Measurements from ENCODE around the gene UGT1A6. TPM values are rescaled to one million over a fixed set of nuclear protein-coding genes. Genes with fewer than 3 reads are reported as not detected.
"Not testable (repeated sequence)": the region's sequence is repeated elsewhere in the genome, so short reads cannot be mapped to it uniquely, and the experiment has no call there.

UGT1A6 gene
- total RNA-seq, 2 donors from 2014 or later, result not detected

DNA sequence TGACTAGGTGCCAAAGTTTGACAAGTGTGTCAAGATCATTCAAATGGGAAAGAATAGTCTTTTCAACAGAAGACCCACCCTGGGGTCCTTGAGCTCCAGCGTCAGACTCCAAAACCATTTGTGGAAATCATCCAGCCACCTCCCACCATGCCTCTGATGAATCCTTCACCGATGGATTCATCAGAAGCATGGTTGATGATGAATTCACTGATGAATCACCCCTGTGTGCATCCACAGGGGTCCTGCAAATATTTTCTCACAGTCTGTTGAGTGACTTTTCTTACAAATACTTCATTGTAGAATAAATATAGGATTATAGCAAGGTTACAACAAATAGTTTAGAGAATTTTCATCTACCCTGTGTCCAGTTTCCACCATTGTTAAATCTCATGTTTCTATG lies 16.6 kb upstream of the UGT1A6 start:
- DNase-seq (ENCODE audit: low spot score in 2 of 2) (no peak), ATAC-seq (no peak)
- Mint-ChIP-seq H3K36me3 (peaks cover 0 to 1% of the 10 kb centered on the region in 2 donors), H3K9me3 (peaks cover 0 to under 1% of the 10 kb centered on the region in 2 donors), H3K27ac (no peak overlapping the region)

DNA sequence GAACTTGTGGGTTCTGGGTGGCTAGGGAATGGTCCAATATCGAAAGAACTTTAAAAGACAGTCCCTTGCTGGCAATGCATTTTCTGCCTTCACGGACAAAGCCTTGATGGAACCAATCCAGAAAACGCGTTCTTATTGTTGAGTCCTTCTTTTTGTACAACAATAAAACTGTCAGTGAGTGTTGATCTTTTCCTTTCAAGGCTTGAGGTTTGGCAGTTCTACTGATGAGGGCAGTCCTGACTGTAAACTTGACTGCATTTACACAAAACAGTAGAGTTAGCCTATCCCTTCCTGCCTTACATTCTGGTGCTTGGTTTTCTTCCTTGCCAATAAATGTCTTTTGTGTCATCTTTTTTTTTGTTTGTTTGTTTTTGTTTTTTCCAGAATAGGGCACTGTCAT lies 13.5 kb upstream of the UGT1A6 start:
- H3K36me3 Mint-ChIP-seq, result no peaks in the 10 kb centered on the region
- no peak overlapping the region for H3K27ac Mint-ChIP-seq
- H3K9me3 Mint-ChIP-seq, result no peaks in the 10 kb centered on the region
- ATAC-seq (no peak), DNase-seq (ENCODE audit: low spot score in 2 of 2) (no peak)

DNA sequence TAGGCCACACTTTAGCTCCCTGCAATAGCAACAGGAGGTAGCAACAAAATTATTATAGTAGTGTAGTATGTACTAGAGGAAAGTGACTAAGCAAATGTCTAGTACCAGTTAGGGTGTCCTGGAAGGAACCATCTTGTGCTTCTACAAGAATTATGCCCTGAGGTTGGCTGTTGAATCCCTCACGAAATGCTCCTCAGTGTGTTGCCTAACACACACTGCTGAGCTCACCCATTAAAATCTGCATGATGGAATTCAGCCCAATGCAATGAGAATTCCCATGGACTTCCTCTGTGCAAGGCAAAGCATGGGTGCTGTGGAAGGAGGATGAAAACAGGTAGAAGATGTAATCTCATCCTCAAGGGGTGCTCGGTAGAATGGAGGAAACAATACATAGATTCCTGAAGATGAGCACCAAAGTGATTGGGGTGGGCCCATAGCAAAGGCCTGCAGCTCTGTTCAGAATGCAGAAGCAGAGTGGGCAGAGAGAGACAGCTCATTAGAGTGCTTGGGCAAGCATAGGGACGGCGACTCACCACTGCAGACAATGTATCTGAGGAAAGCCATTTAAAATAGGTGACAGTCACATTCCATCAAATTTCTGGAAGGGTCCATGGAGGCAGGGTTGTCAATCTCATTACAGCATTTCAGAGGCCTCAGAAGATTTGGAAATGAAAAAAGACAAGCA lies 12.2 kb upstream of the UGT1A6 start:
- Mint-ChIP-seq H3K27ac (no peak overlapping the region), H3K36me3 (no peaks in the 10 kb centered on the region), H3K9me3 (no peaks in the 10 kb centered on the region)
- DNase-seq (ENCODE audit: low spot score in 2 of 2) (no peak), ATAC-seq (no peak)

DNA sequence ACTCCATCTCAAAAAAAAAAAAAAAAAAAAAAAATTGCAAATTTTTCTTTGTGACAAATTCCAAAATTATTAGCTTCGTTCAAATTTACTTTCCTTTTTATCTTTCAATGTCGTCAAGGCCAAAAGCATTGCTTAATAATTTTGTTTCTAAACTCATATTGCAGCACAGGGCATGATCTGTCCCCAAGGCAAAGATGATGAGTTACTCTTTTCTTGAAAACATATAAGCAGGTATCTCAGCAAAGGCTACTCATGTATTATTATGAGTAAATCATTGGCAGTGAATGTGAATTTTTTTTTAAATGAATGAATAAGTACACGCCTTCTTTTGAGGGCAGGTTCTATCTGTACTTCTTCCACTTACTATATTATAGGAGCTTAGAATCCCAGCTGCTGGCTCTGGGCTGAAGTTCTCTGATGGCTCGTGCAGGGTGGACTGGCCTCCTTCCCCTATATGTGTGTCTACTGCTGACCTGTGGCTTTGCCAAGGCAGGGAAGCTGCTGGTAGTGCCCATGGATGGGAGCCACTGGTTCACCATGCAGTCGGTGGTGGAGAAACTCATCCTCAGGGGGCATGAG lies 11.1 kb upstream of the UGT1A6 start, which contains the start of gene UGT1A7:
TSS of gene UGT1A7 (plus strand) at position 381 of the 579 bp plus-strand sequence. CDS start at position 418, 37 bp downstream.
- Mint-ChIP-seq H3K36me3 (no peaks in the 10 kb centered on the region), H3K27ac (no peak within 1 kb of the TSS), H3K9me3 (no peaks in the 10 kb centered on the region)
- ATAC-seq (no peak), DNase-seq (ENCODE audit: low spot score in 2 of 2) (no peak)

DNA sequence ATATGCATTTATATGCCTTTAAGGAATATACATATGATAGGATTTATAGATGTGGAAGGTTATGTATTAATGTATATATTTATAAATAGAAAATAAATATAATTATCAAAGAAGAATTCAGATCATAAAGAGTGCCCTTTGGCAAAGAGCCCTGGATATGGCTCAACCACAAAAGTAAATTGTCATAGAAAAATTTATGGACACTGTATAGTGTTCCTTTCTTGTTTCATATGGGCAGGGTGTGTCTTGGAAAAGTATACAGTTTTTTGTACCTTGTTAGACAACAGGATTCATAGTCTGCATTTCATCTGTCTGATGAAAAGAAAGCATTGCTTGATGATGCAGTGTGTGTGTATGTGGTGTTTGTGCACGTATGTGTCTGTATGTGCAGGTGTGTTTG lies 8.1 kb upstream of the UGT1A6 start:
- H3K36me3 Mint-ChIP-seq, result no peaks in the 10 kb centered on the region
- ATAC-seq, result no peak

DNA sequence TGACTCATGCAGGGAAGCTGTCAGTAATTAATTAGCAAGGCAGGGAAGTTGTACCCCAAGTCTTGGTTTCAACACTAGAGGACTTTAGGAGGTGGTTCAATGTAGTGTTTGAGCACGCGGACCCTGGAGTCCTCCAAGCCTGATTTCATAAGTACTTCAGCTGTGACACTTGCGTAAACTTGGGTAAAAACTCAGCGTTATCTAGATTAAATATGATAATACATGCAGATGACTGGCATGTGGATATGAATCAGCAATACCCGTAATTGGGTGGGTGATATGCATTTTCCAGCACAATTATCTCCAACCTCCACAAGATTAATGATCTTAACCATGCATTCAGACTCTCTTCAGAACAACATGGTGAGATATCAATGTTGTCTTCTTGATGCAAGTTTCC lies 5.8 kb upstream of the UGT1A6 start:
- H3K36me3 Mint-ChIP-seq, result no peaks in the 10 kb centered on the region
- ATAC-seq (no peak), DNase-seq (ENCODE audit: low spot score in 2 of 2) (no peak)
- no peaks in the 10 kb centered on the region for H3K9me3 Mint-ChIP-seq
- no peak overlapping the region for H3K27ac Mint-ChIP-seq

More for the DNA sequence above, 8.1 kb upstream of the UGT1A6 start:
- no peak overlapping the region for H3K27ac Mint-ChIP-seq
- DNase-seq (ENCODE audit: low spot score in 2 of 2), result no peak
- H3K9me3 Mint-ChIP-seq, result no peaks in the 10 kb centered on the region

DNA sequence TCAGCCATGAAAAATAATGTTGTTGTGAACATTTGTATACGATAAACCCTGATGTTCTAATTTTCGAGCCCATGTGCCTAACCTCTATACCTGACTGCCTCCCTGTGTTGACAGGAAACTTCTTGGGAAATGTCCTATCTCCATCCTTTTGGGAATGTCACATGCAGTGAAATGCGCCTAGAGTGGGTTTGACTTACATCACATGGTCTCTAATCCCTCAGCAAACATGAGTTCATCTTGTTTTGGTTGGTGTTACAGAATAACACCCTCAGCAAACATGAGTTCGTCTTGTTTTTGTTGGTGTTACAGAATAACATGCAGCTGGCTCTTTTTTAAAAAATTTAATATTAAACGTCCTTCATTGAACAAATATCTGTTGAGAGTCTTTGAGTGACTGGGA lies 4.3 kb upstream of the UGT1A6 start:
- H3K9me3 Mint-ChIP-seq, result no peaks in the 10 kb centered on the region

DNA sequence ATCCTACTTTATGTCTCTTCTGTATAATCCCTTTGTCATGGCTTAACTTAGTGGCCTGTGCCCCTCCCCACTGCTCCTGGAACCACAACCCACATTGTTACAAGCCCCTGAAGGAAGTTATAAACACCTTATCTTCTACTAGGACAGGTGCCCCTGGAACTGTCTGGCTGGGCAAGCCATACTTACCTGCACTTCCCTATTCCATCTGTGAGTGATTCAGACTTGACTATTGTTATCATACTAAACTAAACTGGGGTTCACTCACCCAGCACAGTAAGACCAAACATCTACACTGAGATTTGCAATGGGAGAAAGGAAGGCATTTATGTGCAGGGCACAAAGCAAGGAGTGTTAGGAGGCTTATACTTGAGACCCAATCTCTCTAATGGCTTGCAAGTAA lies 3.7 kb upstream of the UGT1A6 start:
- H3K27ac Mint-ChIP-seq, result no peak overlapping the region
- H3K36me3 Mint-ChIP-seq, result no peaks in the 10 kb centered on the region
- no peak for DNase-seq (ENCODE audit: low spot score in 2 of 2)
- no peaks in the 10 kb centered on the region for H3K9me3 Mint-ChIP-seq
- ATAC-seq, result no peak

More for the DNA sequence above, 4.3 kb upstream of the UGT1A6 start:
- Mint-ChIP-seq H3K27ac (no peak overlapping the region), H3K36me3 (no peaks in the 10 kb centered on the region)
- ATAC-seq, result no peak
- no peak for DNase-seq (ENCODE audit: low spot score in 2 of 2)

DNA sequence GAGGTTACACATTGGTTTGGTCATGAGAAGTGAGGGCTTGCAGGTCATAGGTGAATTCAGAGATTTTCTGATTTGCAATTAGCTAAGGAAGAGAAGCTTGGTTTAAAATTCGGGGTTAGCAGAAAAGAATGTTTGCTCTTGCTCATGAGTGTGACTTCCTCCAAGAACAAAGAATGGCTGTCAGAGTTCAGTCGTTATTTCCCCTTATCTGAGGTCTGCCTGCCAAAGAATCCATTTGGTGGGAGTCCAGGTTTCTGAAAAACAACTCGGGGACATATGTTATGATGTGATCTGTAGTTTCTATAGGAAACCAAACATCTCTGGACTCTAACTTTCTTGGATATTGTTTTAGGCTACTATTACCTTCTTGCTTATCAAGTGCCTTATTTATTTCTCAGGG lies 3.2 kb upstream of the UGT1A6 start:
- H3K27ac Mint-ChIP-seq, result no peak overlapping the region
- DNase-seq (ENCODE audit: low spot score in 2 of 2), result no peak
- H3K9me3 Mint-ChIP-seq, result no peaks in the 10 kb centered on the region
- ATAC-seq, result no peak
- H3K36me3 Mint-ChIP-seq, result no peaks in the 10 kb centered on the region

DNA sequence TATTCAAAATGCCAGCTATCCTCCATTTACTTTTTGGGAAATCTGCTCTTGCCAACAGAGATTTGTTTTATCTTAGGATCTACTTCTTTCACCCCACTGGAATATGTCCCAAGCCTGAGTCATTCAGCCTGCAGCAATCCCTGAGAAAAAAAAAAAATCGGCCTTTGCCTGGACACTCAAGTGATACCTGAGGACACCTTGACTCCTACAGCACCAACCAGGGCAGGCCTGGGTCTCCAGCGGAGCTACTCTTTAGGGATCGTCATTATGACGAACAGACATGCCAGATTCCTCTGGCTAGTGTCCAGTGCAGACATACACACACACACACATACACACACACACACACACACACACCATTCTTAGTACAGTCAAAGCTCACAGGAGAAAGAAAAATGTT lies 2.2 kb upstream of the UGT1A6 start:
- ATAC-seq (no peak), DNase-seq (ENCODE audit: low spot score in 2 of 2) (no peak)
- H3K27ac Mint-ChIP-seq, result no peak overlapping the region
- H3K9me3 Mint-ChIP-seq, result no peaks in the 10 kb centered on the region
- H3K36me3 Mint-ChIP-seq, result no peaks in the 10 kb centered on the region

DNA sequence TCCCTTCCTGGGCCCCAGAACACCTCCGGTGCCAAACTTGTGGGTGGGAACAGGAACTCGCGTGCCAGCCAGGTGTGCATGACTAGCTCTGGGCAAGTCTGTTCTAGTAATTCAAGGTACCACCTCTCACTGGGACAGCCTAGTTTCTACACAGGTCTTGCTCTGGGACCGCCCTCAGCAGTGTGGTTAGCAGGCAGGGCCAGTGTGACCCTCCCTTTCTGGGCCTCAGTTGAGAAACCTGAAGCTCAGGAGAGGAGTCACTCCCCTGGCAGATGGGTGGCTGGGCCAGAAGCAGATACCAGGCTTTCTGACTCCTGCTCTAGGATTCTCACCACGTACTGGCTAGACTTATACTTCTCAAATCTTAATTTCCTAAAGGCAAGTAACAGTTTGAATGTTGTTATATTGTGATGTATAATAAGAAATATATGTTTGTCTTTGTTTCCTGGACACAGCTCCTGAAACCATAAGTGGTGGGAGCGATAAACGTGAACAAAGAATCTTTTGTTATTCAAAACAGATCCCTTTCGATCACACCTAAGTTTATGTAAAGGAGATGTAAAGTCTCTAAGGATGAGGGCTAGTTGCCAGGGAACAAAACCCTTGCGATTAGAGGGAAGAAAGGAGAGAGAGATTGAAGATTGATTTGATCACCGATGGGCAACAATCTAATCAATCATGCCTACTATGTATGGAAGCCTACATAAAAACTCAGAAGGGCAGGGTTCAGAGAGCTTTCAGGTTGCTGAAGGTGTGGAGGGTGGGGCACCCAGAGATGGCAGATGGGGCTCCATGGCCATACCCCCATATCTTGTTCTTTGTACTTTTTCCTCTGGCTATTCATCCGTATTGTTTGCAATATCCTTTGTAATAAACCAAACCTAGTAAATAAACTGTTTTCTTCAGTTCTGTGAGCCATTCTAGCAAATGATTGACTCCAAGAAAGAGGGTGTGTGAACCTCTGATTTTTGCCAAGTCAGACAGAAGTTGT lies 952 bp upstream of the UGT1A6 start:
- Mint-ChIP-seq H3K9me3 (no peaks in the 10 kb centered on the region), H3K27ac (no peak overlapping the region), H3K36me3 (no peaks in the 10 kb centered on the region)
- no peak for DNase-seq (ENCODE audit: low spot score in 2 of 2)
- no peak for ATAC-seq

DNA sequence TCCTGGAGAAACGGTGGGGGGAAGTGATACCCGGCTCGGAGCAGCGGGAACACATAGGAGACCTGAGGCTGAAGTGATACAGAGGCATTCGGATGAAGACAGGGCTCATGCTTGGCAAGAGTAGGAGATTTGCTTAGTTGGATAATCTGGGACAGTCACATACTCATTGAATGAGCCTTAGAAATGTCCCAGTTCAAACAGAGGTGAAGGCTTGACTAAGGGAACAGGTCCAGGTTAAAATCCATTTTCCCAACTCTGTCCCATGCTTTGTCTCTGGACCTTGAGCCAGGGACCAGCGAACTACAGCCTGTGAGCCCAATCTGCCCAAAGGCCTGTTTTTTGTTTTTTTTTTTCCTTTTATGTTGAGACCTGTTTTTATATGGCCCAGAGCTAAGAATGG lies 1.3 kb downstream of the UGT1A6 start:
- no peak for DNase-seq (ENCODE audit: low spot score in 2 of 2)
- ATAC-seq, result no peak
- no peaks in the 10 kb centered on the region for H3K36me3 Mint-ChIP-seq
- no peak overlapping the region for H3K27ac Mint-ChIP-seq
- H3K9me3 Mint-ChIP-seq, result no peaks in the 10 kb centered on the region

DNA sequence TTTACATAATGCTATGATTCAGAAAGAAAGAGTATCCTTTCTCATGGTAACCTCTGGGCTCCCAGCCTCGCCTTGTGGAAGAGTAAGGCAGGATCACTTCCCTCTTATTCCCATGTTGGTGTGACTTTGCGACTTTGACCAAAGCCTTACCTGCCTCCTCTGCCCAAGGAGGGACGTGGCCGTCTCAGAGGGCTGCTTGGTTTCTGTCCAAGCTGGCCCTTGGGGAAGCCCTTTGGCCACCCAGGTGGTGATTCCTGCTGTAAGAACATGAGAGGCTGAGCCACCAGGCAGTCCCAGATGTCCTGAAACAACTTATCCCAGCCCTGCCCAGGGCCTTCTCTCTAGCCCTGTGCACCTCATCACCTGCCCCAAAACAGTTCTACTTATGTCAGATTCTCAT lies 6.0 kb downstream of the UGT1A6 start:
- no peak for ATAC-seq
- Mint-ChIP-seq H3K27ac (no peak overlapping the region), H3K9me3 (no peaks in the 10 kb centered on the region), H3K36me3 (no peaks in the 10 kb centered on the region)
- DNase-seq (ENCODE audit: low spot score in 2 of 2), result no peak

DNA sequence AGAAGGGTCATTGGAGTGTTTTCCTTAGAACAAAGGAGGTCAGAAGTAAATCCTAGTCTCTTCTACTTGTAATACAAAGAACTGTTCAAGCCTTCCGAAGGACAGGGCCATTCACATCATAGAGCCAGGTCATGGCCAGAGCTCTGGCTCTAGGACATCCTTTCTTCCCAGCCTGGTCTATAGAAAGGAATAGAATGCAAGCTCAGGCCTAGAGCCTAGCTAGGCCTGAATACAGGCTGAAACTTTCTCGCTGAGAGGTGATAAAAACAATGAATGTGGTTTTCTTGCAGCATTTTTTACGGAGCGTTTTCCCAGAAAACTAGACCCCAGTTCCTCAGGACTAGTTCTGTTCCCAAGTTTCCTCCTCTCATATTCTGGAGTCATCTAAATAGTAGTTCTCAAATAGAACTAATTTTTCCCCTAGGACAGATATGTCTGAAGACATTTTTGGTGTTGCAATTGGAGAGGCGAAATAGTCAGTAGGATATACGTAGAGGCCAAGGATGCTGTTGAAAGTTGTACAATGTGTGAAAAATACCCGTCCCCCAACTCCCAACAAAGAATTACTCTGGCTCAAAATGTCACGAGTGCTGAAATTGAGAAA lies 6.8 kb downstream of the UGT1A6 start:
- Mint-ChIP-seq H3K36me3 (peaks cover 0 to 6% of the 10 kb centered on the region in 2 donors), H3K27ac (no peak overlapping the region), H3K9me3 (peaks cover 3 to 5% of the 10 kb centered on the region in 2 donors)
- ATAC-seq (no peak), DNase-seq (ENCODE audit: low spot score in 2 of 2) (no peak)

DNA sequence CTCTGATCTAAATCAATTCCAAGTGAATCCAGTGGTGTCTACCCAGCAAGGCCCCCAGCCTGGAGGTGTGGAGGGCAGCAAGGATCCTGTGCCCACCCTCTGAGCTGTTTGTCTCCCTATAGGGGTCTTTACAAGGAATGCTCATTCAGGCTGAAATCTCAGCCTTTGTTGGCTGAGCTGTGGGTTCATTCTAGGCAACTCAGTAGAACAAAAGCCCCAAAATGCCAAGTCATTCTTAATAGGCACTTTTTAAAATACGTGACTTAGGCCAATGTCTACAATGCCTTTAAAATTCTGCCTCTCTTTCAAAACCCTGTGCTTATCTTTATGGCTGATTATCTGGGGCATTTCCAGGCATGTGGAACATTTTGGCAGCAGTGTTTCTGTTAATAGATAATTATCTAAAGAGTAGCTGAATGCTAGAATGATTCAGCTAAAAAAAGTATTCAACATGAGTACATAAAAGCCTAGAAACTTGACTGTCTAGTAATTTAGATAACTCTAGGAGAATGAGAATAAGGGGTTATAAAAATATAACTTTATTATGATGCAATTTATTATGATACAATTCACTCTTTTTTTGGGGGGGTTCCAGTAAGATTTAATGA lies 7.4 kb downstream of the UGT1A6 start:
- H3K9me3 Mint-ChIP-seq, result peaks cover 3 to 5% of the 10 kb centered on the region in 2 donors
- H3K36me3 Mint-ChIP-seq, result peaks cover 0 to 6% of the 10 kb centered on the region in 2 donors
- no peak overlapping the region for H3K27ac Mint-ChIP-seq
- ATAC-seq (no peak), DNase-seq (ENCODE audit: low spot score in 2 of 2) (no peak)

DNA sequence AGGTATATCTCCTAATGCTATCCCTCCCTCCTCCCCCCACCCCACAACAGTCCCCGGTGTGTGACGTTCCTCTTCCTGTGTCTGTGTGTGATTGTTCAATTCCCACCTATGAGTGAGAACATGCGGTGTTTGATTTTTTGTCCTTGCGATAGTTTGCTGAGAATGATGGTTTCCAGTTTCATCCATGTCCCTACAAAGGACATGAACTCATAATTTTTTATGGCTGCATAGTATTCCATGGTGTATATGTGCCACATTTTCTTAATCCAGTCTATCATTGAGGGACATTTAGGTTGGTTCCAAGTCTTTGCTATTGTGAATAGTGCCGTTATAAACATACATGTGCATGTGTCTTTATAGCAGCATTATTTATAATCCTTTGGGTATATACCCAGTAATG lies 8.2 kb downstream of the UGT1A6 start:
- H3K36me3 Mint-ChIP-seq; ATAC-seq; H3K27ac Mint-ChIP-seq; DNase-seq (ENCODE audit: low spot score in 2 of 2); H3K9me3 Mint-ChIP-seq: not testable (repeated sequence)

Data from activated naive CD4-positive, alpha-beta T cell treated with anti-CD3 and anti-CD28 coated beads, Interleukin-2, amount 50 U/mL, for 72 hours (primary cell).